CD4-positive, alpha-beta T cell treated with Interleukin-15 for 4 hours (primary cell): ENCODE measurements around the gene SLC25A23.
"Not testable (repeated sequence)": the region's sequence is repeated elsewhere in the genome, so short reads cannot be mapped to it uniquely, and the experiment has no call there.

Experiments used
- DNase-seq: peaks from one replicate; pipeline ENCODE4 v3.0.0-alpha.2; 2020; ENCODE audit warnings: low spot score

SLC25A23 gene

DNA sequence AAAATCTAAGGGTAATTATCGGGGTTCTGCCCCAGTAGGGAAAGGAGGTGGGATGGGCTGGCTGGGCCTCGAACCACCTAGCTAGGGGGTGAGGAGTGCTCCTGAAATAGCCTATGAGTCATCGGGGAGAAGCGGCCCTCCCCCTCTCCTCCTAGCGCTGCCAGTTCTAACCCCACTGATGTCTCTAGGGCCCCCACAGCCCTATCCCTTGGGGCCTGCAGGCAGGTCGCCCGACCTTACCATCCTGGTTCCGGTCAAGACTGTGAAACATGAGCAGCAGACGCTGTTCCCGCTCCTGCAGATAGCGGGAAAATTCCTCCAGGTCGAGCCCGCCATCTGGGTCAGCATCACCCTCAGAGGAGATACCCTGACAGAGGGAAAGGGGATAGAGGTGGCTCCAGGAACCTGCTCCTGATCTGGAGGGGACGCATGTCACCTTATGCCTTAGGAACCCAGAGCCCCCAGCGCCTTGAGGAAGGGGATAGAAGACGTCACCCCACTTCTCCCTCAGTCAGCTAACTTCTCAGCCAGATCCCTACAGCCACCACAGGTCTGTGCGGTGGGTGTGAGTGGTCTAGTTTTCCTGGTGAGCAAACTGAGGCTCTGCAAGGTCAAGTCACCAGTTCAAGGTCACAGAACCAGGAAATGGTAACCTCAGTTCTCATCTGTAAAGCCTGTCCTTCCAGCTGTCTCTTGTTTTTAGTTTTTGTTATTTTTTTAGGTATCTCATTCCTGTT, 1.5 kb downstream of the SLC25A23 start:
- DNase-seq, result no peak

DNA sequence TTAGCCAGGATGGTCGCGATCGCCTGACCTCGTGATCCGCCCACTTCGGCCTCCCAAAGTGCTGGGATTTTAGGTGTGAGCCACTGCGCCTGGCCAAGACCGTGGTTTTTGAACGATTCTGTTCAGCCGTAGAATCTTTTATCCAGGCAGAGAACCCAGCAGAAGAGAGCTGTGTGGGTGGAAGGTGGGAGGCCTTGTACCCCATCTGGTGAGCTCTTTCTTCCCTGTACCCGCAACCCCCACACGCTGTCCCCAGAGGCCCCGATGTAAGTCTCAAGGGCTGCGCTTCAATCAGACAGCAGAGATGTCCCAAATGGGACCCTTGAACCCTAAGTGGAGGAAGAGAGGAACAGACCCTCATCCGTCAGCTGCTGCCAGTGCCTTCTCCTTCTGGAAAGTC, 3.7 kb downstream of the SLC25A23 start:
- no peak for DNase-seq

DNA sequence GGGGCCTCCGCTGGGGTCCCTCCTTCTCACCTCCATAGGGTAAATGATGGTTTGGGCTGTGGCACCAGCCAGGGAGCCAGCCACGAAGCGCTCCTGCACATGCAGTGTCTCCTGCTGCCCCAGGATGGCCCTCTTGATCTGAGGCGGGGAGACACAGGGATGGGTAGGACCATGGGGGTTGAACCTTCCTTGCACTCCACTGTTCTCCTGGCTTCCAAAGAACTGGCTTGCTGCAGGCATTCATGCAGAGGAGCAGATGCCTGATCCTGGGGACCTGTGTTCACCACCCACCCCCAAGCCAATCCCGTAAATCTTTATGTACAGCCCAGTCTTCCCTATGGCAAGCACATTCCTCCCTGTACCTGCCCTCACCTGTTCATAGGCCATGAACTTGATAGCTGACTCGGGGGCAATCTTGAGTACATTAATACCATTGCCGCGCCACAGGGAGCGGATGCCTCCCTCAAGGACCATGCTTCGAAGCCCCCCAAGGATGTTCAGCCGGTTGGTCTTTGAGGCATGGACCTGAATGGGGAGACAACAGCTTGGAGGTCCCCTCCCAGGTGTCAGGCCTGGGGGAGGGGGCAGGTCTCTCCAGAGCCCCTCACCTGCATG, 5.5 kb downstream of the SLC25A23 start:
- no peak for DNase-seq

DNA sequence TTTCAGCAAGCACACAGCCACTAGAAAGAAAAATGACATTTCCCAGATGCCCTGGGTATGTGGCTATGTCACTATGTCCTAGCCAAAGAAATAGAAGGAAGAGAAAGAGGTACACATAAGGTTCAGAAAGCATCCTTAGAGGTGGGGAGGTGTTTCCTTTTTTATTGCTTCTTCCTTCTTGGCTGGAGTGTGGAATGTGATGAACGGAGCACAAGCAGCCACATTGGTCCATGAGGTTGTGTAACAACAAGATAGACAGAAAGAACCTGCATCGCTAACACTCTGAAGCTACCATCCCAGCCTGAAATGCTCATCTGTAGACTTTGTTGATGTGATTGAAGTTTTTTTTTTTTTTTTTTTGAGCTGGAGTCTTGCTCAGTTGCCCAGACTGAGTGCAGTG, 6.7 kb downstream of the SLC25A23 start:
- DNase-seq, result no peak

DNA sequence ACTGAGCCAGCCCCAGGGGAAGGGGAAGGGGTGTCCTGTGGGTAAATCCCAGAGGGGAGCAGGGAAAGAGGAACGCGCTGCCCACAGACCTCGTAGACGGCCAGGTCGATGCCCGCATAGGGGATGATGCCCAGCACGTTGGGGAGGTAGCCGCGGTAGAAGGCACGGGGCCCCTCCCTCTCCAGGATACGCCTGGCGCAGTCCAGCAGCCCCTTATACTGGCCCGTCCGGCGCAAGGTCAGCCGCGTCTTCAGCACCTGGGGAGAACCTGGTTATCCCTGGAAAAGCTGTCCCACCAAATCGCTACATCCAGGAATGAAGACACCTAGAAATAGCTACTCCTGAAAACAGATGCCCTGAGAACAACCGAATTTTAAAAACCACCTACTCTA, 7.4 kb downstream of the SLC25A23 start:
- no peak for DNase-seq

DNA sequence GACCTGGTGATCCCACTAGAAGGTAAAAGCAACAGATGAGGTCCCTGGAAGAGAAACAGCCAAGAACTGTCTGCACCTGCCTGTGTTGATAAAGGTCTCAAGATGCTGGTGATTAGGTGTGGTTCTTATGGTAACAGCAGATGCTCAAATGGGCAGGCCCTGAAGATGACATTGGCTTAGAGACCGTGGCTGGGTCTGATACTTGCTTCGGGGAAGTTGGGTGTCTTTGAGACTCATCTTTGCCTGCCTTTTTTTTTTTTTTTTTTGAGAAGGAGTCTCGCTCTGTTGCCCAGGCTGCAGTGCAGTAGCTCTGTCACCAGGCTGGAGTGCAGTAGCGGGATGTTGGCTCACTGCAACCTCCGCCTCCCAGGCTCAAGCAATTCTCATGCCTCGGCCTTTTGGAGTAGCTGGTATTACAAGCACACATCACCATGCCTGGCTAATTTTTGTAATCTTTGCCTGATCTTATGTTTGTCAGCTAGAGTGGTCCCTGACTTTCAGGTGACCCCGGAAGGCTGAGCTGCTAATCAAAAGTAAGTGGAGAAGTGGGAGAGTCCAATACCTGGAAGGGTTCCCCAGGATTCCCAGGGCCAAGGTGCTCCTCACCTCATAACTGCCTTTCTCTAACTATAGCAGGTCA, 7.9 kb downstream of the SLC25A23 start:
- DNase-seq, result no peak

DNA sequence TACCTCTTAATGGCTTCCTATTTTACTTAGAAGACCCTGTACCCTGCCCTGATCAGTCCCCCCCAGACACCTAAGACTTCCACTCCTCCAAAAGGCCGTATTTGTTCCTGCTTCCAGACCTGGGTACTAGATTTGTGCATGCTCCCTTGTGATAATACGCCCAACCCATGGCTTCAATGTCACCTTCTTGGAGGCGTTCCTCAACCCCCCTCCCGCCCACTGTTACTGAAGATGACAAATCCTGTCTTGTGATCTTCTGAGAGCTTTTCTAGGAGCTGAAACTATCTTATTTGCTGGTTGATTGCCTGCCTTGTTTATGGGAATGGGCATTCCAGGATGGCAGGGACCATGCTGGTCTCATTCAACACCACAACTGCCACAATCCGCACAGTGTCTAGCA, 9.4 kb downstream of the SLC25A23 start:
- DNase-seq, result no peak

DNA sequence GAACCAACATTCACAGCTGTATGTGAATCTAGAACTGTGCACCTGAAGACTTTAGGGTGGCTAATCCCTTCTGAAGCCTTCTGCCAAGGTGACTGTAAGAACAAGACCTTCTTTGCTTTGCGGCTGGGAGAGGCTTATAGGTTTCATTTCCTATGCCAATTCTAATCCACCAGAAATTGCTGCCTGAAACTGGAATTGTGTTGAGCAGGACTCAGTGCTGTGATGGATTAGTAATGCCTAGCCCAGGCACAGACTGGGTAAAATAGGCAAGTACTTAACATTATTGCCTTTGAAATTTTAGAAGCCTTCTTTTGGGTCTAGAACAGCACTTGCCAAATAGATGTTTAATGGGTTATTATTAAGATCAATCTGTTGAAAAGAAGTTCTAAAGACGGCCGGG, 11.5 kb downstream of the SLC25A23 start:
- DNase-seq, result no peak

DNA sequence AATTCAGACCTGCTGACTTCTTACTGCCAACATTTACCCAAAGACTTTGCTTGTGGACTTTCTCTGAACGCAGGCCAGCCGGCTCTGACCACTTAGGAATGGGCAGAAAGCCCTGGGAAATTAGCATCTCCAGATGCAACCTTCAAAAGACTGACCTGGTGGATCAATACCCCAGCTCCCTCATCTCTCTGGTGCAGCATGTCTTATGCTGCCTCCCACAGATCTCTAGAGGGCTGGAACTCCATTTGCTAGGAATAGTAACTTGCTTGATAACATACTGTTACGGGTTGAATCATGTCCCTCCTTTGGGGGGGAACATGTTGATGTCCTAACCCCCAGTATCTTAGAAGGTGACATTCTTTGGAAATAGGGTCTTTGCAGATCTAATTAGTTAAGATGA, 13.1 kb downstream of the SLC25A23 start:
- no peak for DNase-seq

DNA sequence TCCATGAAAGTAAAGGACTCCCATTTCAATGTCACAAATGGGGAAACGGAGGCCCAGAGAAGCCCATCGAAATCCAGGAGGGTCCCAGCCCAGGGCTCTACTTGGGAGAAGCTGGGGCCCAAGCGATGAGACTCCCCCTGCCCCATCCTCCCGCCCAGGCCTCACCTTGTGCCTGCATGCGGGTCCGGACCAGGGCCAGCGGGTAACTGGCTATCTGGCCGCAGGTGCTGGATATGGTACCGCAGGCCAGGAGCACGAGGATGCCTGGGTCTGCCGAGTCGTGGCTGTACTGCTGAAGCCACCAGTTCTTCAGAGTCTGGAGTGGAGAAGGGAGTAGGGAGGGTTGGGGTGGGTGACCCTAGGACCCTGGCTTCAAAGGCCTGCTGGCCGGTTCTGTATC, 15.6 kb downstream of the SLC25A23 start:
- DNase-seq, result no peak

DNA sequence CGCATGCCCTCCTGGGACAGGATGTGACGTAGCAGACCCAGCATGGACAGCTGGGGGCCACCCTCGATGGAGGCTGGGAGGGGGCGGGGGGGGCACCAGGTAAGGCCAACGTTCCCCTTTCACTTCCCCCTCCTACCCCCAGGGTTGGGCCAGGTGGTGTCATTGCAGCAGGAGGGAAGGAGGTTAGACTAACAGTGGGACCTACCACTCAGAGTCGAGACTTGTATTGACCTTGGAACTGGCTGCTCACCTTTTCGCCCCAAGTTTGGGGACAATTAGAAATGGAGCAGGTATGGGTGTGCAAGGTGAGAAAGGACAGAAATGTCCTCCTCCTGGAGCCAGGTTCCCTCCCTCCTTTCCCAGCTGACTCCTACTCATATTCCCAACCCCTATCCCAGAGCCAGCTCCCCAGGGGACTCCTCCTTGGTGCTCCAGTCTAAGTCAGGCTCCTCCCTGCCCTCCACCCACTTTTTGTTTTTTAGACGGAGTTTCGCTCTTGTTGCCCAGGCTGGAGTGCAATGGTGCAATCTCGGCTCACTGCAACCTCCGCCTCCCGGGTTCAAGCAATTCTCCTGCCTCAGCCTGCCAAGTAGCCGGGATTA, 17.4 kb downstream of the SLC25A23 start:
- no peak for DNase-seq

DNA sequence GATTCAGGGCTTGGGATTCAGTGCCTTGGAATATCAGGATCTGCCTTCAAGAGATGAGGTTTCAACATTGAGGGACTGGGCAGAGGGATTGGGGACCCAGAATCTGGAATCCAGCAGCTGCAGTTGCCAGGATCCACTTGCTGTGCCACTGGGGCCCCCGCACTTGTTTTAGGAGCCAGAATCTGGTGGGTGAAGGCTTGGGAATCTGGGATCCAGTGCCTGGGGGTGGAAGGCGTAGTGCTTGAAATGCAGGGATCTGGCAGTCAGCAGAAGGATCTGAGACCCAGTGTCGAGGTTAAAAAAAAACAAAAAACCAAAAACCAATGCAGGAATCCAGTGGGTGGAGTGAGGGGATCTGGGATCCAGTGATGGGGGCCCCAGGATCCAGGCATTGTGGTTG, 18.7 kb downstream of the SLC25A23 start:
- DNase-seq, result no peak

DNA sequence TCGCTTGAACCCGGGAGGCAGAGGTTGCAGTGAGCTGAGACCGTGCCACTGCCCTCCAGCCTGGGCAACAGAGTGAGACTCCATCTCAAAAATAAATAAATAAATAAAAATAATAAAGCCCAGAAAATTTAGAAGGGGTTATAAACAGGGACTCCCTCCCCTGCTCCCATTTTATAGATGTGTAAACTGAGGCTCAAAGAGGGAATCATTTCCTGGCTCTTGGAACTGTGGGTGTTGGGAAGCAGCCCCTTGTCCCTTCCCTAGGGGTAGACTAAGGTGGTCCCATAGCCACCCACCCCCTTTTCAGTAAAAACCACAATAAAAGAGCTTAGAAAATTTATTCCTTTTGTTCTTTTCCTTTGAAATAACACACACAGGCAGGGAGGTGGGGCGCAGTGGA, 19.8 kb downstream of the SLC25A23 start:
- no peak for DNase-seq

DNA sequence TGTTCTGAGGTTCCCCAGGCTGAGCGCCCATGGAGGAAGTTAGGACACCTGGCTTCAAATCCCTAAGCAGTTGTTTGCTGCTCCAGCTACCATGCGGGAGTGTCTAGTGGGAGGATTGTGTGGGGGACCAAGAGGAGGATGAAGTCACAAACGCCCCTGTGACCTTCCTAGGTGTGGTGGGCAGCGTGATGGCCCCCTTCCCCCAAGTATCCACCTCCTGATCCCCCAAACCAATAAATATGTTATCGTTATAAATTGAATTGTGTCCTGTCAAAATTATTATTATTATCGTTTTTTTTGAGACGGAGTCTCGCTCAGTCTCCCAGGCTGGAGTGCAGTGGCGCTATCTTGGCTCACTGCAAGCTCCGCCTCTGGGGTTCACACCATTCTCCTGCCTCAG, 25.9 kb downstream of the SLC25A23 start, which contains the start of gene SLC25A41:
TSS of gene SLC25A41 (minus strand) at position 101 of the 400 bp plus-strand sequence. CDS start at position 31, 70 bp downstream.
- DNase-seq, result no peak

DNA sequence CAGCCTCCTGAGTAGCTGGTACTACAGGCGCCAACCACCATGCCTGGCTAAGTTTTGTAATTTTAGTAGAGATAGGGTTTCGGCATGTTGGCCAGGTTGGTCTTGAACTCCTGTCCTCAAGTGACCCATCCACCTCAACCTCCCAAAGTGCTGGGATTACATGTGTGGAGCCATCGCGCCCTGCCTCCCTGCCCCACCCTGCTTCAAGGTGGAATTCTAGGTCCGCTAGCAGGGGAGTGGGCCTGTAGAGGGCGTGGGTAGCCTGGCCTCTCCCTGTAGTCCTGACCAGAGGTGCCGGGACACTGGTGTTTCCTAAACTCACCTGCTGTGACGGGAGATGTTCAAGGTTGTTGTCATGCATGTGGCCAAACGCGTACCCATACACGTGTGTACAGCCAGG, 26.4 kb downstream of the SLC25A23 start:
- DNase-seq, result no peak

DNA sequence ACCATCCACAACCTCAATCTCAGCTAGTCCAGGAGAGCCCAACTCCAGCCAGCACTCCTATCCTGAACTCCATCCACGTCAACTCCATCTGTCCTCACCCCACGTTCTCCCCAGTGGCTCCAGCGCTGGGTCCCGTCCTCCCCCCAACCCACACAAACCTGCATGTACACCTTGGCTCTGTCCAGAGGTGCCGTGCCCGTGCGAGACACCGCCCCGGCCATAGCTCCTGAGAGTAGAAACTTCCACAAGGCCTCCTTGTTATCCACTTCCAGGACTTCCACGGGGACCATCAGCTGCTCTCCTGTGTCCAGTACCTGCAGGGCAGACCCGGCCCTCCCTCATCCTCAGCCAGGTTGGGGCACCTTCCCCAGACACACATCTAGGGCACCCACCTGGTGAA, 27.7 kb downstream of the SLC25A23 start:
- DNase-seq, result no peak

DNA sequence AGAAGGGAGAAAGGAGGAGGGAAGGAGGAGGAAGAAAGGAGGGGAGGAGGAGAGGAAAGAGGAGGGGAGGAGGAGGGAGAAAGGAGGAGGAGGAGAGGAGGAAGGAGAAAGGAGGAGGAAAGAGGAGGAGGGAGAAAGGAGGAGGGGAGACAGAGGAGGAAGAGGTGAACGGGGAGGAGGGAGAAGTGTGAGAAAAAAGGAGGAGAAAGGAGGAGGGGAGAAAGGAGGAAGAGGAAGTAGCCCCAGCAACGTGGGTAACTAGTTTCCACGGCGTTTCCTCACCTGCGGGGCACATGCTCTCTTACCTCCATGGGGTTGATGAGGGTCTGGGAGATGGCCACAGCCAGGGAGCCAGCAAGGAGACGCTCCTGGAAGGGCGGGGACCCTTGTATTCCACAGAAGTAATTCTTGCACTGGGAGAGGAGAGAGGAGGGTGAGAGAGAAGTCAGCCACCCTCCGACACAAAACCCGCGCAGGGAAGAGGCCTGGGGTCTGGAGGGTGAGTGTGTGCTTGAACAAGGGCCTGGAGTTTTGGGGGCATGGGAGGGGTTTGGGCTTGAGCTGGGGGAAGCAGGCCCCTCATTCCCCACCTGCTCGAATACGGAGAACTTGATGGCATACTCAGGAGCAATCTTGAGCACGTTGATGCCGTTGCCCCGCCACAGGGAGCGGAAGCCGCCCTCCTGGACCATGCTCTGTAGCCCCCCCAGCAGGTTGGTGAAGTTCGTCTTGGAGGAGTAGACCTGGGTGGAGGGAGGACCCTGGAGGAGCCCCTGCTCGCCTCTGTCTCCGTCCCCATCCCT, 30.0 kb downstream of the SLC25A23 start:
- no peak for DNase-seq

DNA sequence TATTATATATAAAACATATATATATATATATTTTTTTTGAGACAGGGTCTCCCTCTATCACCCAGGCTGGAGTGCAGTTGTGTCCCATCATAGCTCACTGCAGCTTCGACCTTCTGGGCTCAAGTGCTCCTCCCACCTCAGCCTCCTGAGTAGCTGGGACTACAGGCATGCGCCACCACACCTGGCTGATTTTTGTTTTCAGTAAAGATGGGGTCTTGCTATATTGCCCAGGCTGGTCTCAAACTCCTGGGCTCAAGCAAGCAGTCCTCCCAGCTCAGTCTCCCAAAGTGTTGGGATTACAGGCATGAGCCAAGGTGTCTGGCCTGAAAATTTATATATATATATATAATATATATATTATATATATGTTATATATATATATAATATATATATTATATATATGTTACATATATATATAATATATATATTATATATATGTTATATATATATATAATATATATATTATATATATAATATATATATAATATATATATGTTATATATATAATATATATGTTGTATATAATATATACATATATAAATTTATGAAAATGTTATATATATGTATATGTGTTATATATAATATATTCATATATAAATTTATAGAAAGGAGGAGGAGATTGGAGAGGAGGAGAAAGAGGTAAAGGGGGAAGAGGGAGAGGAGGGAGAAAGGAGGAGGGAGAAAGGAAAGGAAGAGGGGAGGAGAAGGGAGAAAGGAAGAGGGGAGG, 30.7 kb downstream of the SLC25A23 start:
- not testable (repeated sequence) for DNase-seq

DNA sequence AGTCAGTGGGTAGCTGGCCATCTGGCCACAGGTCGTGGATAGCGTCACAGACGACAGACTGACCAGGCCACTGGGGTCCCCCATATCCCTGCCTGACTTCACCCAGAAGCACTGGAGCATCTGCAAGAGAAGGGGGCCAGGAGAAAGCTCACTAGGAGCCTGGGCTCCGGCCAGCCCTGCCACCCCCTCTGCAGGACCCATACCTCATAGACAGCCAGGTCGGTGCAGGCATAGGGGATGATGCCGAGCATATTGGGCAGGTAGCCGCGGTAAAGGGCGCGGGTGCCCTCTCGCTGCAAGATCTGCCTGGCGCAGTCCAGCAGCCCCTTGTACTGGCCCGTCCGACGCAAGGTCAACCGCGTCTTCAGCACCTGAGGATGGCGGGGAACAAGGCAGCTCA, 32.5 kb downstream of the SLC25A23 start:
- no peak for DNase-seq

DNA sequence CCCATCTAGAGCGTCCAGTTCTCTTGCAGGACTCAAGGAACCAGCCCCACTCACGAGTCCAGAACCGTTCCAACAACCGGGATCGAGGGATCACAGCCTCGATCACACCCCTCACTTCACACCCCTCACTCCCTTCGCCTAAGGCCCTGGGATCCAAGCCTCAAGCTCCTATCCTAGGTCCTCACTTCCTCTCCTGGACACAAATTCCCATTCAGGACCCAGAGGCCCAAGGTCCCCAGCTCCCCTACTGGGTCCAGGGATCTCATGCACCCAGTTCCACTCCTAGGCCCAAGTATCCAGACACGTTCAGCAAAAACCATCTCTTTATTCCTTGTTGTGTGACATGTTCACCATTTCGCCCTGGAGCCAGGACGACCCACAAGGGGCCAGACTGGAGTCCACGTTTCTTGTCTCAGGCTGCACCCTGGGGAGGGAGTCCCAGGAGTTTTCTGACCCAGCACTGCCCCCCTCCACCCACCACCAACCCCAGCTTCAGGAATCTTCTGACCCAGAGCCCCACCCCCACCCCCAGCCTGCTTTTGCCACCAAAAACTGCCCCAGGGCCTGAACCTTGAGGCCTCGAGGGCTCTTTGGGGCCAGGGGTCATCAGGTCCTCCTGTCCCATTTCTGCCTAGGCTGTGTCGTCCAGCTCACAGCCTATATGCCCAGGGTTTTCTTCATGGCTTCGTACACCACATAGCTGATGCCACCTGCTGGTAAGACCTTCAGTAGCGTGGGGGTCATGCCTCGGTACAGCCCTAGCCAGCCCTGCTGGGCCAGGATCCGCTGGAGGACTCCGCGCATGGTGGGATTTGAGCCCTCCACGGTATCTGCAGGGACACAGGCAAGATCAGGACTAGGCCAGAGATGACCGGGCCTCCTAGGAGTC, 33.6 kb downstream of the SLC25A23 start:
- no peak for DNase-seq
